A549 treated with RU486 at 1 μM for 4 hours (cell line): ENCODE results near the gene FBXL3. TPM values are rescaled to one million over a fixed set of nuclear protein-coding genes. Genes with fewer than 3 reads are reported as not detected.

Experiments used
- total RNA-seq: library from RNA; stranded (reverse); fragments of 200-300 nt; extraction: Qiagen RNA extraction; gene quantifications from 5 replicates; pipeline ENCODE4 v1.2.3, GENCODE V29; 2022; ENCODE audit warnings: low read depth

FBXL3 gene, protein sequence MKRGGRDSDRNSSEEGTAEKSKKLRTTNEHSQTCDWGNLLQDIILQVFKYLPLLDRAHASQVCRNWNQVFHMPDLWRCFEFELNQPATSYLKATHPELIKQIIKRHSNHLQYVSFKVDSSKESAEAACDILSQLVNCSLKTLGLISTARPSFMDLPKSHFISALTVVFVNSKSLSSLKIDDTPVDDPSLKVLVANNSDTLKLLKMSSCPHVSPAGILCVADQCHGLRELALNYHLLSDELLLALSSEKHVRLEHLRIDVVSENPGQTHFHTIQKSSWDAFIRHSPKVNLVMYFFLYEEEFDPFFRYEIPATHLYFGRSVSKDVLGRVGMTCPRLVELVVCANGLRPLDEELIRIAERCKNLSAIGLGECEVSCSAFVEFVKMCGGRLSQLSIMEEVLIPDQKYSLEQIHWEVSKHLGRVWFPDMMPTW
- total RNA-seq: 10.8 to 18.2 TPM (median 17.5 TPM) in 5 replicates

DNA sequence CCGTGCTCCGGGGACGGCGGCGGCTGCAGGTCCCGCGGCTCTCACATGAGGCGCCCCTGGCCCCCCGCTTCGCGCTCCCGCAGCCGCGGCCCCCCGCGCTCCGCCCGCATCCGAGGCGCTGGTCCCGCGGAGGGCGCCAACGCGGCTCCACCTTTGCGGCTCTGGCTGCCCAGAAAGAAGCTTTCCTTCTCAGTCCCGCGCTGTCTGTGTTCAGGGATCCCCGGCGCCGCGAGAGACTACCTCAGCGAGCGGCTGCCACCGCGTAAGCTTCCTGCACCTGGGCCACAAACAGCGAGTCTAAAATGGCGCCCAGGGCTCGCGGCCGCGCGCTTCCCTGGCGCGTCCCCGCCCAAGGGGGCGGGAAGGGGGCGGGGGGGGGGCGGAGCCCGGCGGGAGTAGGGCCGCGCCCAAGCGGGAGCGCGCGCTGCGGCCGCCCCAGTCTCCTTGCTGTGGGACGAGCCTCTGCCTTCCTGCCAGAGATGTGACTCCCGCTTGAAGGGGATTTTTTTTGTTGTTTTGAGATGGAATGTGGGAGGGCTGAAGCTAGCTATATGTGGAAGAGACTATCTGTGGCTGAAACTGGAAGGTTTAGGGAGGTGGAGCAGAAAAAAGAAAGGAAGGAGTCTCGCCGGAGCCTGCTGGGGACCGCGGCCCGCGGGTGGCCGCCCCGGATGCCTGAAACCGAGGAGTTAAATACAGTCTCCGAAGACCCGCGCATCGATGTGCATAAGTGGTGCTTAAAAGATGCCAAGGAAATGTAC lies at the start of gene FBXL3:
Gene FBXL3, minus strand, starts transcription at position 299 of the 761 bp plus-strand sequence. CDS start 5,299 bp downstream, outside the sequence.

DNA sequence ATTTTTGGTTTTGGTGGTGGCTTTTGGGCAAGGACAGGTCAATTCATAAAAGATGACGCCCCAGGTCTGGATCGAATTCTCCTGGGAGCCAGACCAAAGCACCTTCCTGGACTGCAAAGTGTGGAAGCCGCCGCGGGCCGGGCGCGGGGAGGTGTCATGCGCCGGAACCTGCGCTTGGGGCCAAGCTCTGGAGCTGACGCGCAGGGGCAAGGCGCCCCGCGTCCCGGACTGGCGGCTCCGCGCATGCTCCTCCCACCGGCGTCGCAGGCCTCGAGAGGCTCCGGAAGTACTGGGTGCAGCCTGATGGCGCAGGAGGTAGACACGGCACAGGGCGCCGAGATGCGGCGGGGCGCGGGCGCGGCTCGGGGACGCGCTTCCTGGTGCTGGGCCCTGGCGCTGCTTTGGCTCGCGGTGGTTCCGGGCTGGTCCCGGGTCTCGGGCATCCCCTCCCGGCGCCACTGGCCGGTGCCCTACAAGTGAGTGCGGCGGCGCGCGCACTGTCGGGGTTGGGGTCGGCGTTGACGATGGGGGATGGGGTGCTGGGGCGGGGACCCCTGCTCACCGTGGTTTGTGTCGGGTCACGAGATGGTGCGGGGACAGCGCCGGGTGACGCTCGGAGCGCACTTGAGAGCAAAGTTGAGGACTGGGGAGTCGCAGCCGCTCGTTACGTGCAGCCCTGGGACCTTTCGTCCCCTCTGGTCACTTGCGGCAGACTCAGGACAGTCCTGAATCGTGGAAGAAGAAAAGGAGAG lies 35.0 kb downstream of the FBXL3 start, which contains the start of gene CLN5:
Gene CLN5, plus strand, starts transcription at position 286 of the 752 bp plus-strand sequence. Its CDS starts 18 bp downstream, at position 304.

Other genes with a start within 250 kb of the FBXL3 start
- 1.0 to 2.4 TPM (median 2.0 TPM) in 5 replicates for gene KCTD12, start 140.8 kb downstream of the FBXL3 start, total RNA-seq
- gene ACOD1, start 78.6 kb downstream of the FBXL3 start, total RNA-seq: not detected in 5 replicates
- gene CLN5, start 35.1 kb downstream of the FBXL3 start, total RNA-seq: 6.4 to 10.3 TPM (median 8.7 TPM) in 5 replicates